Peyer's patch (tissue), 4 donors: Measurements from ENCODE around the gene USH1C. TPM values are rescaled to one million over a fixed set of nuclear protein-coding genes. Genes with fewer than 3 reads are reported as not detected.

ENCODE experiments used
- DNase-seq, 3 donors: peaks; one replicate each; pipeline ENCODE4 v3.0.0-alpha.2; 2017 to 2019
- H3K27ac ChIP-seq, 4 donors: fragments of 200-600 bp; sonication (generic); one replicate each; pipeline ENCODE4 v1.5.1; 2016 to 2019
- H3K27me3 ChIP-seq, 2 donors: fragments of 200-600 bp; sonication (generic); one replicate each; pipeline ENCODE4 v1.5.1; 2019
- H3K36me3 ChIP-seq, 3 donors: fragments of 200-600 bp; sonication (generic); one replicate each; pipeline ENCODE4 v1.5.1; 2016 to 2019
- H3K4me1 ChIP-seq, 4 donors: fragments of 200-600 bp; sonication (generic); one replicate each; pipeline ENCODE4 v1.5.1; 2016 to 2019
- H3K4me3 ChIP-seq, 4 donors: fragments of 200-600 bp; sonication (generic); 1 replicate in 3 of 4; 2 replicates in 1 of 4; pipeline ENCODE4 v1.5.1; 2016 to 2019; ENCODE audit warnings: mild to moderate bottlenecking in 1 of 4
- H3K9me3 ChIP-seq, 4 donors: fragments of 200-600 bp; sonication (generic); one replicate each; pipeline ENCODE4 v1.5.1; 2016 to 2019; ENCODE audit warnings: mild to moderate bottlenecking in 1 of 4
- POLR2A ChIP-seq, 2 donors: fragments of 450-650 bp; IDR thresholded peaks; one replicate each; pipeline ENCODE4 v1.5.1; 2017; ENCODE audit warnings: antibody characterized with exemption in 2 of 2, mild to moderate bottlenecking in 2 of 2, moderate library complexity in 2 of 2
- total RNA-seq, 4 donors: library from RNA; depleted of rRNA; stranded (reverse); fragments of >200 nt; gene quantifications; one replicate each; pipeline ENCODE4 v1.1.0, GENCODE V29; 2016
- TF ChIP-seq, protein P1 (sequence below), 6 experiments: fragments of 450-650 bp in 4 of 6; fragments of 200-600 bp in 2 of 6; sonication (generic) in 1 of 6; IDR thresholded peaks; one replicate each; pipeline ENCODE4 v1.5.1; 2017 to 2019; ENCODE audit warnings: antibody characterized with exemption in 6 of 6, mild to moderate bottlenecking in 3 of 6, moderate library complexity in 1 of 6

Gene USH1C
- total RNA-seq, 4 donors from 2014 or later: 90.8 to 302 (median 245) TPM

DNA sequence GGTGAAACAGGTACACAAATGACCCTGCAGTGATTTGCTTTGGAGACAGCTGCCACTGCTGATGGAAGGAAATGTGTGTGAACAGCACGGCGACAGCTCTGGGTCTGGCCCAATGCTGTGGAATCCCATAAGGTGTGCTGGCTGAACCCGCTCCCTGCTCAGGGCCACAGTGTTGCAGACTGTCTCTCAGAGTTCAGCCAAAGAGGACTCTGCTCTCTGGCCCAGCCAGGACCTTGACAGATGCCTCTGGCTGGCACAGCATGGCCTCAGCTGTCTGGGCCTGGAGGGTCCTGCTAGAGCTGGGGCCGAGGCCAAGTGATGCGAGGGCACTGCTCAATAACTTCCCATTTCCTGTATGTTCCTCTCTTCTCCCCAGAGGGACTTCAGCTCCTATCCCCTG is 62.3 kb downstream of the USH1C start:
- no peak for DNase-seq
- TF ChIP-seq, protein P1, sequence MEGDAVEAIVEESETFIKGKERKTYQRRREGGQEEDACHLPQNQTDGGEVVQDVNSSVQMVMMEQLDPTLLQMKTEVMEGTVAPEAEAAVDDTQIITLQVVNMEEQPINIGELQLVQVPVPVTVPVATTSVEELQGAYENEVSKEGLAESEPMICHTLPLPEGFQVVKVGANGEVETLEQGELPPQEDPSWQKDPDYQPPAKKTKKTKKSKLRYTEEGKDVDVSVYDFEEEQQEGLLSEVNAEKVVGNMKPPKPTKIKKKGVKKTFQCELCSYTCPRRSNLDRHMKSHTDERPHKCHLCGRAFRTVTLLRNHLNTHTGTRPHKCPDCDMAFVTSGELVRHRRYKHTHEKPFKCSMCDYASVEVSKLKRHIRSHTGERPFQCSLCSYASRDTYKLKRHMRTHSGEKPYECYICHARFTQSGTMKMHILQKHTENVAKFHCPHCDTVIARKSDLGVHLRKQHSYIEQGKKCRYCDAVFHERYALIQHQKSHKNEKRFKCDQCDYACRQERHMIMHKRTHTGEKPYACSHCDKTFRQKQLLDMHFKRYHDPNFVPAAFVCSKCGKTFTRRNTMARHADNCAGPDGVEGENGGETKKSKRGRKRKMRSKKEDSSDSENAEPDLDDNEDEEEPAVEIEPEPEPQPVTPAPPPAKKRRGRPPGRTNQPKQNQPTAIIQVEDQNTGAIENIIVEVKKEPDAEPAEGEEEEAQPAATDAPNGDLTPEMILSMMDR (IDR thresholded peaks at IDR 0.05): no peak
- TF ChIP-seq POLR2A (IDR thresholded peaks at IDR 0.05): no peak

DNA sequence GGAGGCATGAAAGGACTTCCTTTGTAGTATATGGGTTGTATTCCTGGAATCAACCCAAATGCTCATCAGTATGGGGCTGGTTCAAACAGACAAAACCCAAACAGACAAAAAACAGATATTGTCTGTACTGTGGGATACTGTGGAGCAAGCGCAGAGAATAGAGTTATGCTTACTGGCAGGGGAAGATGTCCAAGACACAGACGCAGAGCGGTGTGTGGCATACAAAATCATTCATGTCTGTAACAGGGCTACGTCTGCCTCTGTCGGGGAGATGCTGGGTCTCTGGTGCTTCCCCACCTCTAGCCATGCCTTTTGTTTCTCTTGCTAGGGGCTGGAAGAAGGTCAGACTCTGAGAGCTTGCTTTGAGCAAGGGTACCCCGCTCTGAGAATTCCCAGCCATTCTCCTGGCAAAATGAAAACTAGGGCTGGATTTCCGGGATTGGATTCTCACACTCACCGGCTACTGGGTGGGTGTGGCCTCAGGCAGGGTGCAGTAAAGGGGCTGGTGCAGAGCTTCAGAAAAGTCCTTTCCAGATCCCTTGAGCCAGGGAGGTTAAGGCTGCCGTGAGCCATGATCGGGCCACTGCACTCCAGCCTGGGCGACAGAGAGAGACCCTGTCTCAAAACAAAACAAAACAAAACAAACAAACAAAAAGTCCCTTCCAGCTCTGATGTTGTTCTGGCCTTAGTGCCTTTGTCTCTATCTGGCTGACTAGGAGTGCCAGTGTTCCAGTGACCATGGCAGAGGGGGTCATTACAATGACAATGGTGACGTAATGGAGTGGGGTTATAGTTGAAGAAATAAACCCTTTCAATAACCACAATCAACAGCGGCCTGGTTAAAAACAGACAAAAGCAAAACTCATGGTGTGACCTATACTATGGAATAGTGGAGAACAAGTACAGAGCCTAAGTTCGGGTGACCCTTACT is 64.7 kb downstream of the USH1C start:
- peak in 1 of 3 donors; percentile 51 for DNase-seq
- no peak overlapping the region for H3K27ac ChIP-seq
- TF ChIP-seq POLR2A (IDR thresholded peaks at IDR 0.05): no peak
- TF ChIP-seq, protein P1 (IDR thresholded peaks at IDR 0.05): no peak
- H3K4me3 ChIP-seq: no peak overlapping the region
- peaks cover 0 to 11% (median 0%) of the 10 kb centered on the region in 4 donors for H3K4me1 ChIP-seq
- no peaks in the 10 kb centered on the region for H3K36me3 ChIP-seq
- peaks cover 0 to 12% of the 10 kb centered on the region in 2 donors for H3K27me3 ChIP-seq
- H3K9me3 ChIP-seq: no peaks in the 10 kb centered on the region

More for the DNA sequence above, 62.3 kb downstream of the USH1C start:
- Histone ChIP-seq H3K36me3 (no peaks in the 10 kb centered on the region), H3K4me3 (no peak overlapping the region), H3K27me3 (peaks cover 0 to under 1% of the 10 kb centered on the region in 2 donors), H3K9me3 (no peaks in the 10 kb centered on the region), H3K4me1 (peaks cover 0 to 1% (median 0%) of the 10 kb centered on the region in 4 donors), H3K27ac (no peak overlapping the region)

DNA sequence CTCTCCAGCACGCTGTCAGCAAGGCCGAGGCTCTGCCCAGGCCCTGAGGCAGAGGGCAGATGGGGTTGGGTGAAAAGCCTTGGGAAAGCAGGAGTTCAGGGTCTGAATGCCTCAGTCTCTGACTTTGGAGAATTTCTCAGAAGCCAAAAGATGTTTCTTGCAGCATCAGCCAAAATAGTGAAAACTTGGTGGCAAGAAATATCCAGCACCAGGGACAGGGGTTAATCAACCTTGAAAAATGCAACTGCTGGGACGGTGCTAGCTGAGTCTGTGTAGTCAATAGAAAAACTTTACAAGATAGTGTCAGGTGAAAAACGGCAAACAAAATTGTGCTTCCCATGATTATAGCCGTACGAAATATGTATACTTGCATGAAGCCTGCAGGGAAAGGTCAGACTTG is 66.1 kb downstream of the USH1C start:
- no peak for TF ChIP-seq POLR2A (IDR thresholded peaks at IDR 0.05)
- TF ChIP-seq, protein P1 (IDR thresholded peaks at IDR 0.05): no peak
- peaks cover 0 to 11% (median 0%) of the 10 kb centered on the region in 4 donors for H3K4me1 ChIP-seq
- no peaks in the 10 kb centered on the region for H3K9me3 ChIP-seq
- H3K36me3 ChIP-seq: no peaks in the 10 kb centered on the region
- DNase-seq: no peak
- no peak overlapping the region for H3K27ac ChIP-seq
- peaks cover 0 to 12% of the 10 kb centered on the region in 2 donors for H3K27me3 ChIP-seq
- H3K4me3 ChIP-seq: no peak overlapping the region

DNA sequence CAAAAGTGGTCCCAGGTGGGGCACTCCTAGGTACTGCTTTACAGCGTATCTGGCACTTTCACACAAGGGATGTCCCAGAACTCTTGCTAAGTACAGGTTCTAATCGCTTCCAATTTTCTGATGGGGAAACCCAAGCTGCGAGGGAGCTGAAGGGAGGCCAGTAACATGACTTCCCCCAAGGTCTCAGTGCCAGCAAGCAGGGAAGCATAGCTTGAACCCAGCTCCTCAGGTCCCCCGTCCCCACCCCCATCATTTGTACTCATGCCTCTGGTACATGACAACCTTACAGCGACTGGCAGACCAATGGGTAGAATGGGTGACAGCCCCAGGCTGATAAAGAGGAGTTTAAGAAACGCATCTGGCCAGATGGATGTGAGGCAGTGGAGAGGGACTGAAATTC is 66.9 kb downstream of the USH1C start:
- Histone ChIP-seq H3K36me3 (no peaks in the 10 kb centered on the region), H3K27ac (no peak overlapping the region), H3K4me3 (no peak overlapping the region), H3K9me3 (no peaks in the 10 kb centered on the region), H3K27me3 (peaks cover 0 to 12% of the 10 kb centered on the region in 2 donors), H3K4me1 (peaks cover 0 to 11% (median 0%) of the 10 kb centered on the region in 4 donors)
- DNase-seq: no peak
- TF ChIP-seq POLR2A (IDR thresholded peaks at IDR 0.05): no peak
- TF ChIP-seq, protein P1 (IDR thresholded peaks at IDR 0.05): no peak

DNA sequence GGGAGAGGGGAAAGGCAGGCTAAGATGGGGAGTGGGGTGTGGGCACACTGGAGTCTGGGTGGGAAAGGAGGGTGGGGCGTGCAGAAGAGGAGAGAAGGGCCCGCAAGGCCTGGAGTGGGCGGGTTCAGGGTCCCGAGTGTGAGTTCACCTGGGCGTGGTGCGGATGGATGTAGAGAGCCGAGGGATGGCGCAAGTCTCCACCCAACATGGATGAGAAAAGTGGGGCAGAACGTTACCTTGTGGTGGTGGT is 67.2 kb downstream of the USH1C start:
- Histone ChIP-seq H3K9me3 (no peaks in the 10 kb centered on the region), H3K4me3 (no peak overlapping the region), H3K36me3 (no peaks in the 10 kb centered on the region), H3K27me3 (peaks cover 0 to 12% of the 10 kb centered on the region in 2 donors), H3K27ac (no peak overlapping the region), H3K4me1 (peaks cover 0 to 11% (median 0%) of the 10 kb centered on the region in 4 donors)
- TF ChIP-seq, protein P1 (IDR thresholded peaks at IDR 0.05): no peak
- no peak for DNase-seq
